Caco-2 (cell line): ENCODE measurements around the gene NDC1. TPM values are rescaled to one million over a fixed set of nuclear protein-coding genes. Genes with fewer than 3 reads are reported as not detected.

Experiments used
- BruUV-seq: library from RNA; stranded (reverse); fragments of 400-500 nt; replicated peaks from 2 replicates; lab custom pipeline; 2021; lab: Mats Ljungman, UMichigan
- CTCF ChIA-PET: fragments of 300-600 bp; sonication (Branson Sonifier 250); formaldehyde crosslinking; loops from one replicate; lab custom pipeline; 2022; ENCODE audit warnings: antibody characterized with exemption; lab: Charles Lee
- POLR2A ChIA-PET: fragments of 300-600 bp; sonication (Branson Sonifier 250); formaldehyde crosslinking; loops from one replicate; lab custom pipeline; 2022; ENCODE audit warnings: antibody characterized with exemption; lab: Charles Lee
- DNase-seq, 2 experiments: peaks; one replicate each; pipeline versions ENCODE4 v3.0.0 to v3.0.0-alpha.2; 2020 to 2022
- H3K27me3 ChIP-seq: replicated peaks from 2 replicates; pipeline ENCODE4 v1.6.0; 2011; ENCODE audit warnings: low read length; ENCODE audit not compliant: control insufficient read depth, insufficient read depth
- H3K36me3 ChIP-seq: 2 replicates; pipeline ENCODE4 v1.5.1; 2011; ENCODE audit warnings: low read length; ENCODE audit not compliant: control insufficient read depth, insufficient read depth
- H3K4me1 ChIP-seq: fragments of 250-450 bp; sonication (Bioruptor Pico); 2 replicates; pipeline ENCODE4 v1.5.1; 2020; ENCODE audit warnings: mild to moderate bottlenecking
- H3K4me3 ChIP-seq: 2 replicates; pipeline ENCODE4 v1.5.1; 2011; ENCODE audit warnings: low read depth, mild to moderate bottlenecking, control low read depth, low read length
- H3K9me3 ChIP-seq: fragments of 250-450 bp; sonication (Bioruptor Pico); 2 replicates; pipeline ENCODE4 v1.5.1; 2020; ENCODE audit warnings: mild to moderate bottlenecking, moderate library complexity
- H3K27ac Mint-ChIP-seq: one replicate; pipeline ENCODE4 v1.8.0; 2022; ENCODE audit warnings: mixed read lengths; ENCODE audit not compliant: unreplicated experiment
- H3K27me3 Mint-ChIP-seq: one replicate; pipeline ENCODE4 v1.8.0; 2022; ENCODE audit warnings: mixed read lengths; ENCODE audit not compliant: insufficient read depth, unreplicated experiment
- H3K36me3 Mint-ChIP-seq: one replicate; pipeline ENCODE4 v1.8.0; 2022; ENCODE audit warnings: mild to moderate bottlenecking, mixed read lengths; ENCODE audit not compliant: insufficient read depth, unreplicated experiment
- H3K4me1 Mint-ChIP-seq: one replicate; pipeline ENCODE4 v1.8.0; 2022; ENCODE audit warnings: low read depth, mixed read lengths; ENCODE audit not compliant: unreplicated experiment
- H3K4me3 Mint-ChIP-seq: one replicate; pipeline ENCODE4 v1.8.0; 2022; ENCODE audit warnings: mild to moderate bottlenecking, moderate library complexity, mixed read lengths; ENCODE audit not compliant: unreplicated experiment
- H3K9me3 Mint-ChIP-seq: one replicate; pipeline ENCODE4 v1.8.0; 2022; ENCODE audit warnings: mixed read lengths; ENCODE audit not compliant: unreplicated experiment
- intact Hi-C: fragments of 100-400 bp; cut with micrococcal nuclease; formaldehyde crosslinking; loops from one replicate; pipeline ENCODE4 v1.10.0; 2022; ENCODE audit not compliant: unreplicated experiment
- total RNA-seq: library from RNA; stranded (reverse); gene quantifications from 2 replicates; pipeline ENCODE4 v1.2.3, GENCODE V29; 2022
- TF ChIP-seq, protein P1 (sequence below), 2 experiments: fragments of 200-600 bp in 1 of 2; IDR thresholded peaks; 1 replicate in 1 of 2; 2 replicates in 1 of 2; pipeline versions ENCODE4 v1.5.1 to v1.8.0; 2011 to 2022; ENCODE audit warnings: antibody characterized with exemption in 1 of 2, control low read depth in 1 of 2, inconsistent platforms in 1 of 2, low read depth in 1 of 2, low read length in 1 of 2, mild to moderate bottlenecking in 1 of 2, moderate library complexity in 1 of 2; ENCODE audit not compliant: insufficient read depth in 1 of 2, severe bottlenecking in 1 of 2, unreplicated experiment in 1 of 2

Gene NDC1
- total RNA-seq, 1 experiment from 2014 or later, result 28.8 TPM

DNA sequence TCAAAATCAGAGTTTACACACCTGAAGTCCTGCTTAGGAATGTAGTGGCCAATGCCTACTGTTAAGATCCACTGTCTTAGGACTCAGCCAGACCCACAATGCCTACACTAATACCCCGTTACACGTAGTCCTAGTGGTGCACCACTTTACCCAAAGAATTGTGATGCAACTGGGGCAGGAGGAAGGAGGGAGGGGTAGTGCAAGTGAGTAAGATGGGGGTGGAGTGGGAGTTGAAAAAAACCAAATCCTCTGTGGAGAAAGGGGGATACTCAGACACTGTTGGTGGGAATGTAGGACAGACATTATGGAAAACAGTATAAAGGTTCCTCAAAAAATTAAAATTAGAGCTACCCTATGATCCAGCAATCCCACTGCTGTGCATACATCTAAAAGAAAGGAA is 118.6 kb downstream of the NDC1 start:
- no TSS peak for BruUV-seq
- TF ChIP-seq, protein P1, sequence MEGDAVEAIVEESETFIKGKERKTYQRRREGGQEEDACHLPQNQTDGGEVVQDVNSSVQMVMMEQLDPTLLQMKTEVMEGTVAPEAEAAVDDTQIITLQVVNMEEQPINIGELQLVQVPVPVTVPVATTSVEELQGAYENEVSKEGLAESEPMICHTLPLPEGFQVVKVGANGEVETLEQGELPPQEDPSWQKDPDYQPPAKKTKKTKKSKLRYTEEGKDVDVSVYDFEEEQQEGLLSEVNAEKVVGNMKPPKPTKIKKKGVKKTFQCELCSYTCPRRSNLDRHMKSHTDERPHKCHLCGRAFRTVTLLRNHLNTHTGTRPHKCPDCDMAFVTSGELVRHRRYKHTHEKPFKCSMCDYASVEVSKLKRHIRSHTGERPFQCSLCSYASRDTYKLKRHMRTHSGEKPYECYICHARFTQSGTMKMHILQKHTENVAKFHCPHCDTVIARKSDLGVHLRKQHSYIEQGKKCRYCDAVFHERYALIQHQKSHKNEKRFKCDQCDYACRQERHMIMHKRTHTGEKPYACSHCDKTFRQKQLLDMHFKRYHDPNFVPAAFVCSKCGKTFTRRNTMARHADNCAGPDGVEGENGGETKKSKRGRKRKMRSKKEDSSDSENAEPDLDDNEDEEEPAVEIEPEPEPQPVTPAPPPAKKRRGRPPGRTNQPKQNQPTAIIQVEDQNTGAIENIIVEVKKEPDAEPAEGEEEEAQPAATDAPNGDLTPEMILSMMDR (IDR thresholded peaks at IDR 0.05; ENCODE audit: insufficient read depth in 1 of 2, low read depth in 1 of 2, low read length in 1 of 2, severe bottlenecking in 1 of 2, unreplicated experiment in 1 of 2), result no peak
- no peaks in the 10 kb centered on the region for H3K9me3 Mint-ChIP-seq
- ChIA-PET POLR2A (no interaction called here), CTCF (interaction anchor here (0.7 kb wide), 1 partner anchor 757 kb away, joined by 3 read pairs; no protein-coding TSS in a partner anchor)
- H3K4me1 ChIP-seq, result no peaks in the 10 kb centered on the region
- no peak for DNase-seq
- no peak overlapping the region for H3K27ac Mint-ChIP-seq
- intact Hi-C loops, result no loop called here
- no peaks in the 10 kb centered on the region for H3K27me3 ChIP-seq
- H3K4me3 ChIP-seq, result no peak overlapping the region
- H3K4me3 Mint-ChIP-seq, result no peak overlapping the region
- no peaks in the 10 kb centered on the region for H3K4me1 Mint-ChIP-seq
- H3K9me3 ChIP-seq, result no peaks in the 10 kb centered on the region
- H3K36me3 Mint-ChIP-seq, result no peaks in the 10 kb centered on the region
- peaks cover 5% of the 10 kb centered on the region for H3K27me3 Mint-ChIP-seq
- no peaks in the 10 kb centered on the region for H3K36me3 ChIP-seq

DNA sequence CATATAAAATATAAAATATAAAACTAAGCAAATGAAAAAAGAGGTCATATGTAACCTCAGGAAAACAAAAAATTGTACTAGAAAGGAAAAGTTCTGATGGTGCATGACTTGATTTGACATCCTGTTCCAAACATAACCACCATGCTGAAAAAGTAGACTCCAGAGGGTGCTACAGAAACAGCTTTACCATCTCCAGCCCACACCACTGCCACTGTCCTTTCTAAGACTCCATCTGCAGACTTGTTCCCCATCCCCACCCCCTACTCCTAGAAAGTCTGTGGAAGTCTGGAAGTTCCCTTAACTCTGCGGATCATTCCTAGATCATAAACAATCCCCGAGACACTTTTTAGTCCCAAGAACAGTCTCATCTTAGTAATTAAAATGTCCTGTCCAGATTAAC is 119.7 kb downstream of the NDC1 start:
- BruUV-seq, result no TSS peak
- Histone ChIP-seq H3K4me3 (no peak overlapping the region), H3K27me3 (no peaks in the 10 kb centered on the region), H3K36me3 (no peaks in the 10 kb centered on the region), H3K4me1 (no peaks in the 10 kb centered on the region), H3K9me3 (no peaks in the 10 kb centered on the region)
- TF ChIP-seq, protein P1 (IDR thresholded peaks at IDR 0.05; ENCODE audit: insufficient read depth in 1 of 2, low read depth in 1 of 2, low read length in 1 of 2, severe bottlenecking in 1 of 2, unreplicated experiment in 1 of 2), result no peak
- peaks cover 5% of the 10 kb centered on the region for H3K27me3 Mint-ChIP-seq
- no peak overlapping the region for H3K27ac Mint-ChIP-seq
- intact Hi-C loops, result no loop called here
- CTCF ChIA-PET, result interaction anchor here (0.6 kb wide), 1 partner anchor 32 kb away, joined by 3 read pairs; no protein-coding TSS in a partner anchor
- H3K9me3 Mint-ChIP-seq, result no peaks in the 10 kb centered on the region
- POLR2A ChIA-PET, result no interaction called here
- H3K4me3 Mint-ChIP-seq, result no peak overlapping the region
- no peaks in the 10 kb centered on the region for H3K36me3 Mint-ChIP-seq
- no peaks in the 10 kb centered on the region for H3K4me1 Mint-ChIP-seq
- no peak for DNase-seq

DNA sequence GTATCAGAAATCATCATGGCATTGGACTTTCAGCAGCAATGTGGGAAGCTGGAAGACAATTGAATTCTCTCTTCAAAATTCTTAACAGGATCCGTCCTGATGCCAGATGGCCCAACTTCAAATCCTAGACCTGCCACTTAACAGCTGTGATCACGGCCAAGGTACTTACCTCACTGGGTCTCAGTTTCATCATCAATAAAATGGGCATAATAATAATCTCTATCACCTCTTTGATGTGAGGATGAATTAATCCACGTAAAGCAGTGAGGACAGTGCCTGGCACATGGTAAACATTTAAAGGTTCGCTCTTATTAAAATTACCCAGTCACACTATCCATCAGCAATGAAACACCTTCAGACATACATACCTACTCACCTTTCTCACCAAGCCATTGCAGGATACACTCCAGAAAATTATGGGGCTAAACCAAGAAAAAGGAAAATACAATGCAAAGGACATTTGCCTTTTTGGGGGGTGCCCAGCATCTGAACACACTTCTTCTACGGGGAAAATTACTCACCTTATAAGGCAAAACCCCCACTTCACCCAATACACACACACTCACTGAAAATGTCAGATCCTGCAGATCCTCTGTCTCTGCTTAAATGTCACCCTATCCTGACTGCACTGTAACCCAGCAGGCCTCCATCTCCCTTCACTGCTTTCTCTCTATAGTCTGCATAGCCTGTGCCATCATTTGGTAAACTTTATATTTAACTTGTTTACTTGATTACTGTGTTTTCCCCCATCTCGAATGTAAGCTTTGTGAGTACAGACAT is 120.9 kb downstream of the NDC1 start:
- Mint-ChIP-seq H3K36me3 (no peaks in the 10 kb centered on the region), H3K27ac (no peak overlapping the region), H3K9me3 (peaks cover 9% of the 10 kb centered on the region), H3K4me1 (no peaks in the 10 kb centered on the region), H3K4me3 (no peak overlapping the region), H3K27me3 (peaks cover 5% of the 10 kb centered on the region)
- no peak overlapping the region for H3K4me3 ChIP-seq
- ChIA-PET POLR2A (no interaction called here), CTCF (no interaction called here)
- BruUV-seq, result no TSS peak
- H3K36me3 ChIP-seq, result no peaks in the 10 kb centered on the region
- TF ChIP-seq, protein P1 (IDR thresholded peaks at IDR 0.05; ENCODE audit: insufficient read depth in 1 of 2, low read depth in 1 of 2, low read length in 1 of 2, severe bottlenecking in 1 of 2, unreplicated experiment in 1 of 2), result no peak
- intact Hi-C loops, result no loop called here
- no peaks in the 10 kb centered on the region for H3K27me3 ChIP-seq
- H3K4me1 ChIP-seq, result no peaks in the 10 kb centered on the region
- no peaks in the 10 kb centered on the region for H3K9me3 ChIP-seq
- no peak for DNase-seq
